ENCODE measurements around the gene TTC22.

DNA sequence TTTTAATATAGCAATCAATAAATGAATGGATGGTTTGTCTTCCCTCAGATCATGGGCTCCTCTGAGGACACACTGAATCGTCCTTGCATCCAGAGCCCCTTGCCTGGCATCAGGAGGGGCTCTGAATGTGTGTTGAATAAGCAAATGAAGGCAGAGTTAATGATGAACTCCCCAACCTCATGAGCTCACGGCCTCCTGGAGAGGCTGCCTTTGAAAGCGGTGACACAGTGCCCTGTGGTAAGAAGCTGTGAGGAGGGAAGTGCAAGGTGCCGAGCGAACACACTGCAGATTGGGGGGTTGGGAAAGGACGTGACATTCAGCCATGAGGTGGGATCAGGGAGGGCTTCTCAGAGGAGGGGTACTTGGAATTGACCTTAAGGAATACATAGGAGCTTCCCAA is 33.6 kb downstream of the TTC22 start:
- TF ChIP-seq, protein P1, sequence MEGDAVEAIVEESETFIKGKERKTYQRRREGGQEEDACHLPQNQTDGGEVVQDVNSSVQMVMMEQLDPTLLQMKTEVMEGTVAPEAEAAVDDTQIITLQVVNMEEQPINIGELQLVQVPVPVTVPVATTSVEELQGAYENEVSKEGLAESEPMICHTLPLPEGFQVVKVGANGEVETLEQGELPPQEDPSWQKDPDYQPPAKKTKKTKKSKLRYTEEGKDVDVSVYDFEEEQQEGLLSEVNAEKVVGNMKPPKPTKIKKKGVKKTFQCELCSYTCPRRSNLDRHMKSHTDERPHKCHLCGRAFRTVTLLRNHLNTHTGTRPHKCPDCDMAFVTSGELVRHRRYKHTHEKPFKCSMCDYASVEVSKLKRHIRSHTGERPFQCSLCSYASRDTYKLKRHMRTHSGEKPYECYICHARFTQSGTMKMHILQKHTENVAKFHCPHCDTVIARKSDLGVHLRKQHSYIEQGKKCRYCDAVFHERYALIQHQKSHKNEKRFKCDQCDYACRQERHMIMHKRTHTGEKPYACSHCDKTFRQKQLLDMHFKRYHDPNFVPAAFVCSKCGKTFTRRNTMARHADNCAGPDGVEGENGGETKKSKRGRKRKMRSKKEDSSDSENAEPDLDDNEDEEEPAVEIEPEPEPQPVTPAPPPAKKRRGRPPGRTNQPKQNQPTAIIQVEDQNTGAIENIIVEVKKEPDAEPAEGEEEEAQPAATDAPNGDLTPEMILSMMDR (conservative IDR thresholded peaks at IDR 0.05 in 1 of 2, IDR thresholded peaks at IDR 0.05 in 1 of 2; ENCODE audit: extremely low read depth in 1 of 2, insufficient read depth in 1 of 2, low read depth in 1 of 2, low read length in 2 of 2) = no peak
- no peak for TF ChIP-seq EZH2 (IDR thresholded peaks at IDR 0.05; ENCODE audit: borderline replicate concordance, low read length)

Measured in mammary epithelial cell (primary cell).